Measurements from ENCODE around the gene ANAPC7.

The ANAPC7 gene

GRCh38 chr12:110349514-110350151 lies 53.9 kb downstream of the ANAPC7 start:
- TF ChIP-seq ZFX (IDR thresholded peaks at IDR 0.05; ENCODE audit: borderline replicate concordance) = no peak
- TF ChIP-seq, protein P1, sequence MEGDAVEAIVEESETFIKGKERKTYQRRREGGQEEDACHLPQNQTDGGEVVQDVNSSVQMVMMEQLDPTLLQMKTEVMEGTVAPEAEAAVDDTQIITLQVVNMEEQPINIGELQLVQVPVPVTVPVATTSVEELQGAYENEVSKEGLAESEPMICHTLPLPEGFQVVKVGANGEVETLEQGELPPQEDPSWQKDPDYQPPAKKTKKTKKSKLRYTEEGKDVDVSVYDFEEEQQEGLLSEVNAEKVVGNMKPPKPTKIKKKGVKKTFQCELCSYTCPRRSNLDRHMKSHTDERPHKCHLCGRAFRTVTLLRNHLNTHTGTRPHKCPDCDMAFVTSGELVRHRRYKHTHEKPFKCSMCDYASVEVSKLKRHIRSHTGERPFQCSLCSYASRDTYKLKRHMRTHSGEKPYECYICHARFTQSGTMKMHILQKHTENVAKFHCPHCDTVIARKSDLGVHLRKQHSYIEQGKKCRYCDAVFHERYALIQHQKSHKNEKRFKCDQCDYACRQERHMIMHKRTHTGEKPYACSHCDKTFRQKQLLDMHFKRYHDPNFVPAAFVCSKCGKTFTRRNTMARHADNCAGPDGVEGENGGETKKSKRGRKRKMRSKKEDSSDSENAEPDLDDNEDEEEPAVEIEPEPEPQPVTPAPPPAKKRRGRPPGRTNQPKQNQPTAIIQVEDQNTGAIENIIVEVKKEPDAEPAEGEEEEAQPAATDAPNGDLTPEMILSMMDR (IDR thresholded peaks at IDR 0.05) = no peak
- H3K27ac ChIP-seq = 0 out of 2 replicates have a peak overlapping the region, but pooled peaks have one; percentile 10

- peak overlapping the region; percentile 10; the same call in 1 of the 2 replicates for H3K27ac ChIP-seq
- TF ChIP-seq, protein P1 (IDR thresholded peaks at IDR 0.05) = no peak
- TF ChIP-seq ZFX (IDR thresholded peaks at IDR 0.05; ENCODE audit: borderline replicate concordance) = no peak
These were observed 54.4 kb downstream of the ANAPC7 start for GRCh38 chr12:110349096-110349495.

- peak overlapping the region; percentile 10; the same call in 1 of the 2 replicates for H3K27ac ChIP-seq
- TF ChIP-seq, protein P1 (IDR thresholded peaks at IDR 0.05) = no peak
- TF ChIP-seq ZFX (IDR thresholded peaks at IDR 0.05; ENCODE audit: borderline replicate concordance) = no peak
These were observed 55.0 kb downstream of the ANAPC7 start for GRCh38 chr12:110348431-110349059.

- TF ChIP-seq, protein P1 (IDR thresholded peaks at IDR 0.05) = no peak
- no peak for TF ChIP-seq ZFX (IDR thresholded peaks at IDR 0.05; ENCODE audit: borderline replicate concordance)
- no peak overlapping the region for H3K27ac ChIP-seq
These were observed 55.7 kb downstream of the ANAPC7 start for GRCh38 chr12:110347767-110348166.

GRCh38 chr12:110345963-110346362 lies 57.5 kb downstream of the ANAPC7 start:
- peak overlapping the region; percentile 46 for H3K27ac ChIP-seq

GRCh38 chr12:110345176-110345661 lies 58.3 kb downstream of the ANAPC7 start:
- peak overlapping the region; percentile 46 for H3K27ac ChIP-seq
- no peak for TF ChIP-seq ZFX (IDR thresholded peaks at IDR 0.05; ENCODE audit: borderline replicate concordance)
- TF ChIP-seq, protein P1 (IDR thresholded peaks at IDR 0.05) = no peak

More at GRCh38 chr12:110345963-110346362, 57.5 kb downstream of the ANAPC7 start:
- no peak for TF ChIP-seq ZFX (IDR thresholded peaks at IDR 0.05; ENCODE audit: borderline replicate concordance)
- TF ChIP-seq, protein P1 (IDR thresholded peaks at IDR 0.05) = no peak

DNA sequence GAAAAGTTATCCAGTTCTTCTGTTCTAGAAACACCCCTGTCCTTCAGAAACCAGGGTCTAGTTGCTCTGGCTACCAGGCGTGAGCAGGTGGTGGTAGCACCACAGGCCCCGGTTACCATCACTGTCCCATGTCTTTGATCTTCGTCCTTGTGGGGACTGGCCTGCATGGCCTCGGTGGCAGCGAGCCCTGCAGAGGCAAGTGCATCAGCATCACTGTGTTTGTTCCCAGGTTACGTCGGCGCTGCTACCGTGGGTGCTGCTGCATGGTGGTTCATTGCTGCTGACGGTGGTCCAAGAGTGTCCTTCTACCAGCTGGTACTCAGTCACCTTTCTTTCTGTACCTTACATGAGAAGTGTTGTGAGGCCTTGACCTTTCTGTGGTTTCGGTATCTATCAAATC lies 58.9 kb downstream of the ANAPC7 start:
- TF ChIP-seq, protein P1 (IDR thresholded peaks at IDR 0.05) = no peak
- no peak for TF ChIP-seq ZFX (IDR thresholded peaks at IDR 0.05; ENCODE audit: borderline replicate concordance)
- H3K27ac ChIP-seq = peak overlapping the region; percentile 46
